GM23248 (cell line): Measurements from ENCODE around the gene VPS8. TPM values are rescaled to one million over a fixed set of nuclear protein-coding genes. Genes with fewer than 3 reads are reported as not detected.

Experiments
- DNase-seq: peaks from one replicate; pipeline ENCODE4 v3.0.0-alpha.2; 2015
- H2AFZ ChIP-seq: fragments of 200-600 bp; sonication (generic); 2 replicates; pipeline ENCODE4 v1.6.1; 2016; ENCODE audit warnings: antibody characterized with exemption
- H3F3A ChIP-seq: fragments of 200-600 bp; sonication (generic); 2 replicates; pipeline ENCODE4 v1.6.1; 2016; ENCODE audit warnings: mild to moderate bottlenecking, antibody characterized with exemption, mixed run types; ENCODE audit not compliant: insufficient read depth
- H3K27ac ChIP-seq: fragments of 200-600 bp; sonication (generic); 2 replicates; pipeline ENCODE4 v1.5.1; 2016; ENCODE audit warnings: mild to moderate bottlenecking
- H3K27me3 ChIP-seq: fragments of 200-600 bp; sonication (generic); replicated peaks from 2 replicates; pipeline ENCODE4 v1.6.1; 2016; ENCODE audit warnings: mild to moderate bottlenecking; ENCODE audit not compliant: insufficient read depth
- H3K36me3 ChIP-seq: fragments of 200-600 bp; sonication (generic); 2 replicates; pipeline ENCODE4 v1.6.1; 2016; ENCODE audit warnings: low read depth, mild to moderate bottlenecking
- H3K4me1 ChIP-seq: fragments of 200-600 bp; sonication (generic); 2 replicates; pipeline ENCODE4 v1.6.1; 2016; ENCODE audit warnings: mild to moderate bottlenecking; ENCODE audit not compliant: insufficient read depth
- H3K4me2 ChIP-seq: fragments of 200-600 bp; sonication (generic); one replicate; pipeline ENCODE4 v1.6.1; 2016; ENCODE audit warnings: mild to moderate bottlenecking; ENCODE audit not compliant: unreplicated experiment
- H3K4me3 ChIP-seq: fragments of 200-600 bp; sonication (generic); 2 replicates; pipeline ENCODE4 v1.5.1; 2016; ENCODE audit warnings: mild to moderate bottlenecking
- H3K79me2 ChIP-seq: fragments of 200-600 bp; sonication (generic); 2 replicates; pipeline ENCODE4 v1.6.1; 2016; ENCODE audit warnings: mild to moderate bottlenecking; ENCODE audit not compliant: insufficient read depth
- H3K9ac ChIP-seq: fragments of 200-600 bp; sonication (generic); 2 replicates; pipeline ENCODE4 v1.6.1; 2016; ENCODE audit warnings: mild to moderate bottlenecking
- H3K9me2 ChIP-seq: fragments of 200-600 bp; sonication (generic); 2 replicates; pipeline ENCODE4 v1.6.1; 2016; ENCODE audit warnings: mixed run types, mild to moderate bottlenecking, moderate library complexity; ENCODE audit not compliant: insufficient read depth
- H3K9me3 ChIP-seq: fragments of 200-600 bp; sonication (generic); one replicate; pipeline ENCODE4 v1.6.1; 2017; ENCODE audit warnings: low read depth
- H4K20me1 ChIP-seq: fragments of 200-600 bp; sonication (generic); 2 replicates; pipeline ENCODE4 v1.6.0; 2016; ENCODE audit not compliant: insufficient read depth
- EZH2 ChIP-seq: fragments of 200-600 bp; sonication (generic); IDR thresholded peaks from 2 replicates; pipeline ENCODE4 v1.6.1; 2018; ENCODE audit warnings: antibody characterized with exemption, mild to moderate bottlenecking; ENCODE audit not compliant: insufficient read depth, poor library complexity, severe bottlenecking
- EZH2phosphoT487 ChIP-seq: fragments of 200-600 bp; sonication (generic); IDR thresholded peaks from 2 replicates; pipeline ENCODE4 v1.6.1; 2018; ENCODE audit warnings: antibody characterized with exemption, moderate library complexity, mild to moderate bottlenecking, low read depth; ENCODE audit not compliant: insufficient read depth
- WGBS, 2 experiments: methylation state at CpG; one replicate each; pipeline ENCODE4 v1.1.6; 2015 to 2017; ENCODE audit warnings: low lambda C conversion rate in 2 of 2, low coverage in 1 of 2; ENCODE audit errors: missing lambda C conversion rate in 2 of 2; 5-methylcytosine and 5-hydroxymethylcytosine counted together
- in situ Hi-C: fragments of 300-500 bp; cut with MboI; formaldehyde crosslinking; loops from 2 replicates; pipeline ENCODE4 v1.15.0; 2020
- polyA plus RNA-seq: library from polyadenylated mRNA; unstranded; fragments of >200 nt; fragmentation: Nextera tagmentation; extraction: Ambion mirVana; gene quantifications from 2 replicates; pipeline ENCODE4 v1.2.1, GENCODE V29; 2016
- total RNA-seq: library from RNA; depleted of rRNA; stranded (reverse); fragments of >200 nt; shearing (Covaris generic); gene quantifications from 2 replicates; pipeline ENCODE4 v1.2.3, GENCODE V29; 2014

VPS8 gene
- total and polyA plus RNA-seq, 2 experiments from 2014 or later, result 17.8 to 45.5 TPM

DNA sequence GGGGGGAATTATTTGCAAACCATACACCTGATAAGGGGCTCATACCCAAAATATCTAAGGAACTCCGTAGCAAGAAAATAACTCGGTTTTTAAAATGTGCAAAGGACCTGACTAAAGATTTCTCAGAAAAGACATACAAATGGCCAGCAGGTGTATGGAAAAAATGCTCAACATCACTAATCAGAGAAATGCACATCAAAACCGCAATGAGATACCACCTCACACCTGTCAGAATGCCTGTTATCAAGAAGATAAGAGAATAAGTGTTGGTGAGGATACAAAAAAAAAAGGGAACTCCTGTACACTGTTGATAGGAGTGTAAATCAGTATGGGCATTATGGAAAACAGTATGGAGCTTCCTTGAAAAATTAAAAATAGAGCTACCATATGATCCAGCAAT is 251.5 kb downstream of the VPS8 start:
- in situ Hi-C loops, result no loop called here
- Histone ChIP-seq H3K4me1 (no peaks in the 10 kb centered on the region), H3K4me2 (no peak overlapping the region), H3K27me3 (no peaks in the 10 kb centered on the region; the same call in 1 of the 2 replicates), H3K9me3 (no peaks in the 10 kb centered on the region), H3K9ac (no peak overlapping the region), H3K9me2 (no peaks in the 10 kb centered on the region), H3K27ac (no peak overlapping the region), H4K20me1 (no peaks in the 10 kb centered on the region), H3K79me2 (no peaks in the 10 kb centered on the region), H3K36me3 (no peaks in the 10 kb centered on the region), H2AFZ (no peak overlapping the region), H3K4me3 (no peak overlapping the region), H3F3A (no peaks in the 10 kb centered on the region)
- no peak for DNase-seq
- TF ChIP-seq EZH2phosphoT487, result no peak
- no peak for TF ChIP-seq EZH2
- WGBS, 2 experiments, result 28 to 33% methylated on average over 3 of the region's 3 CpGs

DNA sequence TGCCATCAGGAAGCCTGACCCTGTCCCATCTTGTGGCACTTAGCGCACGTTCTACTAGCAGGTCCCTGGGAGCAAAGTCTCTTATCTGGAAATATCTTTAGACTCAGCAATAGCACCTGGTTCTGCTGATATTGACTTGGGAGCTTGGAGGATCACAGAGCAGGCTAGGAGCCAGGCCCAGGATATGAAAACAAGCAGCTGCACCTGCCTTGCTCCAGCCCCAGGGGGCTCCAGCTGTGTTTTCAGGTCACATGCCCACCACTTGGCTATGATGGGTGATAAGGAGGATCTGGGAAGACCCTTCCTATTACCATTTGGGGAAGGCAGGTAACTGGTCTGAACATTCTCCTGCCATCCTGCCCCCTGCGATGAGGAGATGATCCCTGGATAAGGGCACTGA is 253.1 kb downstream of the VPS8 start:
- Histone ChIP-seq H3K4me1 (no peaks in the 10 kb centered on the region), H3K9me3 (no peaks in the 10 kb centered on the region), H4K20me1 (no peaks in the 10 kb centered on the region), H3K9ac (no peak overlapping the region), H3K27ac (no peak overlapping the region), H3F3A (no peaks in the 10 kb centered on the region), H3K4me2 (no peak overlapping the region), H2AFZ (no peak overlapping the region), H3K36me3 (no peaks in the 10 kb centered on the region), H3K79me2 (no peaks in the 10 kb centered on the region), H3K9me2 (no peaks in the 10 kb centered on the region), H3K4me3 (no peak overlapping the region), H3K27me3 (no peaks in the 10 kb centered on the region; the same call in 1 of the 2 replicates)
- no peak for DNase-seq
- in situ Hi-C loops, result no loop called here
- 54 to 61% methylated on average over 3 of the region's 3 CpGs for WGBS, 2 experiments
- TF ChIP-seq EZH2phosphoT487, result no peak
- TF ChIP-seq EZH2, result no peak

DNA sequence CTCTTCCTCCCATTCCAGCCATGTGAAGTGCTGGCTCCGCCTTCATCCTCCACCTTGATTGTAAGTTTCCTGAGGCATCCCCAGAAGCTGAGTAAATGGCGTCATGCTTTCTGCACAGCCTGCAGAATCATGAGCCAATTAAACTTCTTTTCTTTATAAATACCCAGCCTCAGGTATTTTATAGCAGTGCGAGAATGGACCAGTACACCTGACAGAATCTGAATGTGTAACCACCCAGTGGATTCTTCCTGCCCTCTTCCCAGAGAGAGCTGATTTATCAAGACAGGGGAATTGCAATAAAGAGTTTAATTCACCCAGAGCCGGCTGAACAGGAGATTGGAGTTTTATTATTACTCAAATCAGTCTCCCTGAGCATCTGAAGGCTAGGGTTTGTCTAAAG is 254.3 kb downstream of the VPS8 start:
- Histone ChIP-seq H3K9me3 (no peaks in the 10 kb centered on the region), H3F3A (no peaks in the 10 kb centered on the region), H3K79me2 (no peaks in the 10 kb centered on the region), H4K20me1 (no peaks in the 10 kb centered on the region), H2AFZ (no peak overlapping the region), H3K36me3 (no peaks in the 10 kb centered on the region), H3K4me1 (no peaks in the 10 kb centered on the region), H3K4me3 (no peak overlapping the region), H3K27ac (no peak overlapping the region), H3K27me3 (no peaks in the 10 kb centered on the region; the same call in 1 of the 2 replicates), H3K9ac (no peak overlapping the region), H3K4me2 (no peak overlapping the region), H3K9me2 (no peaks in the 10 kb centered on the region)
- TF ChIP-seq EZH2phosphoT487, result no peak
- TF ChIP-seq EZH2, result no peak
- 51 to 52% methylated on average over 4 of the region's 4 CpGs for whole genome bisulfite sequencing, 2 experiments
- in situ Hi-C loops, result no loop called here
- DNase-seq, result no peak

DNA sequence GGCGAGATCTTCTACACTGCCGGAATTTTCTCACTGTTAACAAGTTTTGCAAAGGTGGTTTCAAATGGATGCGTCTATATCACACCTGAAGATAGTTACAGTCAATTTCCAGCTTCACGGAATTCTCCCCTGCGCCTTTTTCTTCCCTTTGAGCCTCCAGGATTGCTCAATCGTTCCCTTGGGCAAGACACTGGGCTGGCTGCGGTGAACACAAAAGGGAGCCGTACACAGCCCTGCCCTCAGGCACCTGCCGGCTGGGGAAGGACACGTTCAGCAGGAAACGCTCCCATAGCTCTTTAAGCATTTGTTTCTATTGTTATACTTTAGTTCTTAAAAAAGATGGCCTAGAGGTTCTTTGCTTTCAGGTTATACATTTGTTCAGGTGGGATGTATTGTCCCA is 255.2 kb downstream of the VPS8 start:
- H3K79me2 ChIP-seq, result no peaks in the 10 kb centered on the region
- H4K20me1 ChIP-seq, result no peaks in the 10 kb centered on the region
- 69 to 74% methylated on average over 11 of the region's 11 CpGs for WGBS, 2 experiments
- in situ Hi-C loops, result no loop called here
- no peaks in the 10 kb centered on the region for H3F3A ChIP-seq
- no peaks in the 10 kb centered on the region for H3K9me3 ChIP-seq
- H3K9ac ChIP-seq, result no peak overlapping the region
- H3K27me3 ChIP-seq, result no peaks in the 10 kb centered on the region; the same call in 1 of the 2 replicates
- TF ChIP-seq EZH2phosphoT487 (no peak), EZH2 (no peak)
- DNase-seq, result no peak
- H3K4me1 ChIP-seq, result no peaks in the 10 kb centered on the region
- no peak overlapping the region for H3K27ac ChIP-seq
- no peaks in the 10 kb centered on the region for H3K9me2 ChIP-seq
- H2AFZ ChIP-seq, result no peak overlapping the region
- no peaks in the 10 kb centered on the region for H3K36me3 ChIP-seq
- H3K4me2 ChIP-seq, result no peak overlapping the region
- H3K4me3 ChIP-seq, result no peak overlapping the region
